DND-41 (cell line): ENCODE data around the gene AKAP9.

ENCODE experiments used
- EZH2 ChIP-seq: IDR thresholded peaks from 3 replicates; pipeline ENCODE4 v1.6.1; 2012; ENCODE audit warnings: borderline replicate concordance, low read depth, mild to moderate bottlenecking, moderate library complexity, low read length, inconsistent platforms; ENCODE audit not compliant: severe bottlenecking
- TF ChIP-seq, protein P1 (sequence below): IDR thresholded peaks from 2 replicates; pipeline ENCODE4 v1.5.1; 2012; ENCODE audit warnings: borderline replicate concordance, low read length, moderate library complexity, mild to moderate bottlenecking; ENCODE audit not compliant: poor library complexity, severe bottlenecking; ENCODE audit errors: extremely low read depth

DNA sequence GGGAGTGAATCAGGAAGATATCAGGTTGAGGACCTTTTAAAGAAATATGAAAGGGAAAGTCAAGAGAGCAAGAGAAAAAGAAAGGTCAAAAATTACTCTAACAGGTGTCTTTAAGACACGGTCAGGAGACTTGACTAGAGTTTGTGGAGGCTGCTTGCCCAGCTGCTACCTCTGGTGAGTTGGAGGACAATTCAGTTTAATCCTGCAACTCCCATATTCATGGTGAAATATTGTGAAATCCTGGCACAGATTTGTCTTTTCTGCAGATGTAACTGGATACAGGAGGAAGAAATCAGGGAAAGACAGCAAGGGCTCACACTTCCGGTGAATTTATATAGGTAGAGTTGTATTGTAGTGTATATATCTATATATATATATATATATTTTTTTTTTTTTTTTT, 93.5 kb downstream of the AKAP9 start:
- TF ChIP-seq, protein P1, sequence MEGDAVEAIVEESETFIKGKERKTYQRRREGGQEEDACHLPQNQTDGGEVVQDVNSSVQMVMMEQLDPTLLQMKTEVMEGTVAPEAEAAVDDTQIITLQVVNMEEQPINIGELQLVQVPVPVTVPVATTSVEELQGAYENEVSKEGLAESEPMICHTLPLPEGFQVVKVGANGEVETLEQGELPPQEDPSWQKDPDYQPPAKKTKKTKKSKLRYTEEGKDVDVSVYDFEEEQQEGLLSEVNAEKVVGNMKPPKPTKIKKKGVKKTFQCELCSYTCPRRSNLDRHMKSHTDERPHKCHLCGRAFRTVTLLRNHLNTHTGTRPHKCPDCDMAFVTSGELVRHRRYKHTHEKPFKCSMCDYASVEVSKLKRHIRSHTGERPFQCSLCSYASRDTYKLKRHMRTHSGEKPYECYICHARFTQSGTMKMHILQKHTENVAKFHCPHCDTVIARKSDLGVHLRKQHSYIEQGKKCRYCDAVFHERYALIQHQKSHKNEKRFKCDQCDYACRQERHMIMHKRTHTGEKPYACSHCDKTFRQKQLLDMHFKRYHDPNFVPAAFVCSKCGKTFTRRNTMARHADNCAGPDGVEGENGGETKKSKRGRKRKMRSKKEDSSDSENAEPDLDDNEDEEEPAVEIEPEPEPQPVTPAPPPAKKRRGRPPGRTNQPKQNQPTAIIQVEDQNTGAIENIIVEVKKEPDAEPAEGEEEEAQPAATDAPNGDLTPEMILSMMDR: no peak
- TF ChIP-seq EZH2: no peak
